Hepatocyte (in vitro differentiated cells): ENCODE data around the gene ZDHHC22. TPM values are rescaled to one million over a fixed set of nuclear protein-coding genes. Genes with fewer than 3 reads are reported as not detected.

Experiments used
- DNase-seq: peaks from one replicate; pipeline ENCODE4 v3.0.0-alpha.2; 2016; ENCODE audit warnings: low spot score
- H2AFZ ChIP-seq: fragments of 200-600 bp; sonication (generic); 2 replicates; pipeline ENCODE4 v1.6.0; 2016; ENCODE audit warnings: antibody characterized with exemption, mild to moderate bottlenecking
- H3K27ac ChIP-seq: fragments of 200-600 bp; sonication (generic); 2 replicates; pipeline ENCODE4 v1.5.1; 2016; ENCODE audit warnings: mild to moderate bottlenecking
- H3K27me3 ChIP-seq: fragments of 200-600 bp; sonication (generic); 2 replicates; pipeline ENCODE4 v1.6.1; 2016
- H3K36me3 ChIP-seq: fragments of 200-600 bp; sonication (generic); replicated peaks from 2 replicates; pipeline ENCODE4 v1.5.1; 2016; ENCODE audit warnings: low read depth; ENCODE audit not compliant: insufficient read depth
- H3K4me1 ChIP-seq: fragments of 200-600 bp; sonication (generic); 2 replicates; pipeline ENCODE4 v1.5.1; 2016; ENCODE audit warnings: mild to moderate bottlenecking, moderate library complexity; ENCODE audit not compliant: insufficient read depth
- H3K4me2 ChIP-seq: fragments of 200-600 bp; sonication (generic); 2 replicates; pipeline ENCODE4 v1.6.0; 2016
- H3K4me3 ChIP-seq: fragments of 200-600 bp; sonication (generic); 2 replicates; pipeline ENCODE4 v1.5.1; 2016; ENCODE audit warnings: mild to moderate bottlenecking
- H3K79me2 ChIP-seq: fragments of 200-600 bp; sonication (generic); 2 replicates; pipeline ENCODE4 v1.6.0; 2017; ENCODE audit warnings: mild to moderate bottlenecking
- H3K9me2 ChIP-seq: fragments of 200-600 bp; sonication (generic); replicated peaks from 2 replicates; pipeline ENCODE4 v1.6.0; 2017; ENCODE audit warnings: mild to moderate bottlenecking; ENCODE audit not compliant: insufficient read depth
- H3K9me3 ChIP-seq: fragments of 200-600 bp; sonication (generic); 2 replicates; pipeline ENCODE4 v1.5.1; 2016; ENCODE audit warnings: low read depth, mild to moderate bottlenecking
- H4K20me1 ChIP-seq: fragments of 200-600 bp; sonication (generic); 2 replicates; pipeline ENCODE4 v1.6.0; 2016; ENCODE audit warnings: mild to moderate bottlenecking; ENCODE audit not compliant: insufficient read depth, poor library complexity, severe bottlenecking
- EZH2 ChIP-seq: fragments of 200-600 bp; sonication (generic); IDR thresholded peaks from 2 replicates; pipeline ENCODE4 v1.6.1; 2016; ENCODE audit warnings: antibody characterized with exemption, mild to moderate bottlenecking, borderline replicate concordance
- EZH2phosphoT487 ChIP-seq: fragments of 200-600 bp; sonication (generic); IDR thresholded peaks from one replicate; pipeline ENCODE4 v1.6.1; 2018; ENCODE audit warnings: antibody characterized with exemption, mild to moderate bottlenecking, low read depth, moderate library complexity; ENCODE audit not compliant: unreplicated experiment, severe bottlenecking
- WGBS: methylation state at CpG from one replicate; pipeline ENCODE4 v1.1.6; 2016; ENCODE audit warnings: low lambda C conversion rate; ENCODE audit errors: missing lambda C conversion rate; 5-methylcytosine and 5-hydroxymethylcytosine counted together
- polyA plus RNA-seq: library from polyadenylated mRNA; unstranded; fragments of >200 nt; fragmentation: Nextera tagmentation; extraction: Ambion mirVana; gene quantifications from 2 replicates; pipeline ENCODE4 v1.2.1, GENCODE V29; 2016
- total RNA-seq: library from RNA; depleted of rRNA; stranded (reverse); fragments of >200 nt; gene quantifications from 2 replicates; pipeline ENCODE4 v1.2.3, GENCODE V29; 2014
- TF ChIP-seq, protein P1 (sequence below): fragments of 200-600 bp; sonication (generic); IDR thresholded peaks from 2 replicates; pipeline ENCODE4 v1.5.1; 2016; ENCODE audit warnings: antibody characterized with exemption, mild to moderate bottlenecking; ENCODE audit not compliant: poor library complexity

ZDHHC22 gene
- total and polyA plus RNA-seq, 2 experiments from 2014 or later: not detected

GRCh38 chr14:77091518-77091917, 50.1 kb downstream of the ZDHHC22 start:
- H3K36me3 ChIP-seq: no peaks in the 10 kb centered on the region
- no peaks in the 10 kb centered on the region for H3K27me3 ChIP-seq
- H3K4me3 ChIP-seq: no peak overlapping the region
- H3K9me2 ChIP-seq: no peaks in the 10 kb centered on the region
- no peaks in the 10 kb centered on the region for H4K20me1 ChIP-seq
- H3K4me1 ChIP-seq: peaks cover 13% of the 10 kb centered on the region
- peaks cover 4% of the 10 kb centered on the region for H3K9me3 ChIP-seq
- peaks cover 2% of the 10 kb centered on the region for H3K79me2 ChIP-seq
- no peak for TF ChIP-seq EZH2
- TF ChIP-seq, protein P1, sequence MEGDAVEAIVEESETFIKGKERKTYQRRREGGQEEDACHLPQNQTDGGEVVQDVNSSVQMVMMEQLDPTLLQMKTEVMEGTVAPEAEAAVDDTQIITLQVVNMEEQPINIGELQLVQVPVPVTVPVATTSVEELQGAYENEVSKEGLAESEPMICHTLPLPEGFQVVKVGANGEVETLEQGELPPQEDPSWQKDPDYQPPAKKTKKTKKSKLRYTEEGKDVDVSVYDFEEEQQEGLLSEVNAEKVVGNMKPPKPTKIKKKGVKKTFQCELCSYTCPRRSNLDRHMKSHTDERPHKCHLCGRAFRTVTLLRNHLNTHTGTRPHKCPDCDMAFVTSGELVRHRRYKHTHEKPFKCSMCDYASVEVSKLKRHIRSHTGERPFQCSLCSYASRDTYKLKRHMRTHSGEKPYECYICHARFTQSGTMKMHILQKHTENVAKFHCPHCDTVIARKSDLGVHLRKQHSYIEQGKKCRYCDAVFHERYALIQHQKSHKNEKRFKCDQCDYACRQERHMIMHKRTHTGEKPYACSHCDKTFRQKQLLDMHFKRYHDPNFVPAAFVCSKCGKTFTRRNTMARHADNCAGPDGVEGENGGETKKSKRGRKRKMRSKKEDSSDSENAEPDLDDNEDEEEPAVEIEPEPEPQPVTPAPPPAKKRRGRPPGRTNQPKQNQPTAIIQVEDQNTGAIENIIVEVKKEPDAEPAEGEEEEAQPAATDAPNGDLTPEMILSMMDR: no peak
- TF ChIP-seq EZH2phosphoT487: no peak
- DNase-seq: no peak
- no peak overlapping the region for H3K27ac ChIP-seq
- no peak overlapping the region for H3K4me2 ChIP-seq
- no peak overlapping the region for H2AFZ ChIP-seq

- no peaks in the 10 kb centered on the region for H3K27me3 ChIP-seq
- TF ChIP-seq, protein P1: no peak
- TF ChIP-seq EZH2phosphoT487 (no peak), EZH2 (no peak)
- H3K4me3 ChIP-seq: no peak overlapping the region
- H3K4me2 ChIP-seq: peak overlapping the region; percentile 25
- peaks cover 4% of the 10 kb centered on the region for H3K9me3 ChIP-seq
- H3K9me2 ChIP-seq: no peaks in the 10 kb centered on the region
- H2AFZ ChIP-seq: no peak overlapping the region
- no peaks in the 10 kb centered on the region for H3K79me2 ChIP-seq
- DNase-seq: no peak
- peaks cover 25% of the 10 kb centered on the region for H3K4me1 ChIP-seq
- H3K36me3 ChIP-seq: no peaks in the 10 kb centered on the region
- 55% methylated on average over 2 of the region's 2 CpGs for WGBS
- H4K20me1 ChIP-seq: no peaks in the 10 kb centered on the region
- H3K27ac ChIP-seq: peak overlapping the region; percentile 89
Observed at GRCh38 chr14:77088645-77089044, 52.9 kb downstream of the ZDHHC22 start.

DNA sequence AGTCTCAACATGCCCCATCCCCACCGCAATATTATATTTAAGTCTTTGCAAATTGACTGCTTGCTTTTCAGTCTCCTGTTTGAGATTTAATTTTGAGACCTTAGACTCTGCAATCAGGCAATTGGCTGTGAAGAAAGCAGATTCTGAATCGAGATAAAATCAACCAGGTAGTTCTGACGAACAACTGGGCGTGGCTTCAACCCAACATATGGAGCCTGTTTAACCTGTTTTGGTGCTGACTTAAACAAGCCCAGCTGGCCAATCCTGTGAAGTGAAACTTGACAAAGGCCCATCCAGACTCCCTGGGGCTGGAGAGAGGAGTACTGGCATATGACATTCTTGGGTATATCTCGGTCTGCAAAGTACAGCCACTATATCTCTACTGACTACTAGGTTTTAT, 53.4 kb downstream of the ZDHHC22 start:
- H3K79me2 ChIP-seq: no peaks in the 10 kb centered on the region
- H4K20me1 ChIP-seq: no peaks in the 10 kb centered on the region
- H3K4me1 ChIP-seq: peaks cover 25% of the 10 kb centered on the region
- H2AFZ ChIP-seq: no peak overlapping the region
- TF ChIP-seq EZH2 (no peak), EZH2phosphoT487 (no peak)
- TF ChIP-seq, protein P1: no peak
- H3K9me2 ChIP-seq: no peaks in the 10 kb centered on the region
- no peaks in the 10 kb centered on the region for H3K27me3 ChIP-seq
- H3K4me3 ChIP-seq: no peak overlapping the region
- WGBS: 21% methylated on average over 5 of the region's 5 CpGs
- H3K4me2 ChIP-seq: peak overlapping the region; percentile 25
- peak overlapping the region; percentile 89 for H3K27ac ChIP-seq
- peak; percentile 88 for DNase-seq
- no peaks in the 10 kb centered on the region for H3K36me3 ChIP-seq
- H3K9me3 ChIP-seq: peaks cover 4% of the 10 kb centered on the region

- Histone ChIP-seq H3K27me3 (no peaks in the 10 kb centered on the region), H2AFZ (no peak overlapping the region), H3K9me2 (no peaks in the 10 kb centered on the region), H3K4me1 (peaks cover 25% of the 10 kb centered on the region), H3K9me3 (peaks cover 4% of the 10 kb centered on the region), H3K27ac (peak overlapping the region; percentile 88), H3K36me3 (no peaks in the 10 kb centered on the region), H3K4me3 (no peak overlapping the region), H3K4me2 (no peak overlapping the region), H4K20me1 (no peaks in the 10 kb centered on the region), H3K79me2 (no peaks in the 10 kb centered on the region)
- WGBS: 64% methylated on average over 3 of the region's 3 CpGs
- no peak for DNase-seq
- TF ChIP-seq EZH2: no peak
- TF ChIP-seq, protein P1: no peak
- no peak for TF ChIP-seq EZH2phosphoT487
Observed at GRCh38 chr14:77087631-77088030, 54.0 kb downstream of the ZDHHC22 start.
